IPS DF 6.9 (cell line): ENCODE results near the gene SLC29A1.
A peak's percentile ranks its signal among the peaks of the same experiment; 100 is the strongest.

Source experiments
- DNase-seq: peaks from one replicate; pipeline ENCODE4 v3.0.0-alpha.2; 2013; ENCODE audit warnings: low read depth, low spot score
- H3K27ac ChIP-seq: one replicate; pipeline ENCODE4 v1.5.1; 2013; ENCODE audit warnings: low read length, control low read depth
- H3K27me3 ChIP-seq: 2 replicates; pipeline ENCODE4 v1.6.1; 2013; ENCODE audit warnings: mild to moderate bottlenecking, low read length; ENCODE audit not compliant: control insufficient read depth, insufficient read depth
- H3K36me3 ChIP-seq: 2 replicates; pipeline ENCODE4 v1.6.1; 2013; ENCODE audit warnings: low read length; ENCODE audit not compliant: control insufficient read depth, insufficient read depth
- H3K4me1 ChIP-seq: 2 replicates; pipeline ENCODE4 v1.6.1; 2013; ENCODE audit warnings: low read length; ENCODE audit not compliant: control insufficient read depth, insufficient read depth
- H3K4me3 ChIP-seq: 2 replicates; pipeline ENCODE4 v1.5.1; 2013; ENCODE audit warnings: mild to moderate bottlenecking, low read length
- H3K9me3 ChIP-seq: 2 replicates; pipeline ENCODE4 v1.6.1; 2013; ENCODE audit warnings: low read length, inconsistent platforms; ENCODE audit not compliant: control insufficient read depth, insufficient read depth
- WGBS: extraction: QIAGEN DNeasy Blood & Tissue Kit; methylation state at CpG from one replicate; pipeline ENCODE4 v1.1.7; 2013; ENCODE audit warnings: mixed read lengths, missing lambda C conversion rate; ENCODE audit not compliant: insufficient read length, insufficient coverage; 5-methylcytosine and 5-hydroxymethylcytosine counted together

Gene SLC29A1

DNA sequence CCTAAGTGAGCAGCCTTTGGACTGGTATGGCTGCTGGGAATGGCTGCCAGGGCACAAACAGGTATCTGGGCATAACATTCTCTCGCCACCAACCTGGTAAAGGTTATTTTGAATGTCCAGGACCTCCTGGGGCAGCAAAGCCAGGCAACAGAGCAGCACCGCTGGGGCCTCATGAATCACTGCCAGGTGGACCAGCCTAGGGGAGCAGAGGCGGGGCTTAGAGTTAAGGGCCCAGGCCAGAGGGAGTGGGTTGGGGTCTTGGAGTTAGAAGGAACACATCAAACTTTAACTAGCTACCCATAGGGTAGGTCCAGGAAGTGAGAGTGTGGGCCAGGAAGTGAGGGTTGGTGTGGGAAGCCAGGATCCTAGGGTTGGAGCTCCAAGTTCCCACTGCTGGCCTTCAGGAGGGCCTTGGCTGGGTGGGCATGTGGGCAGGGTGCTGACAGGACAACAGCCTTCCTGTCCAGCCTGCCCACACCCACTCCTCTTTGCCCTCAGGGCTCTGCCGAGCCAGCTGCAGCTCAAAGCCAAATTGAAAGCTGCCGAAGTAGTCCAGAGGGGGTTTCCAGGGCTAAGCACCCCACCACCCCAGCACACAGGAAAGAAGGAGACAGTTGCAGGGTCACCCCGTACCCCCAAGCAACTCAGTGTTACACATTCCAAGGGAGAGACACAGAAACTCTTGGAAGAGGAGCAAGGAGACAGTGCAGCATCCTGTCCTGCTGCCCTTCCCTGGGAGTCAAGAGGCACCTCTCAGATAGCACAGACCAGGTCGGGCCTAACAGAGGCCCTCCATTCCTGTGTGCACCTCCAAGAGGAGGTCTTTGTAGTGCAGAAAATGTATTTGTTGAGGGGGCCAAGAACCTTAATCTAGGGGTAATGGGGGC, 39.3 kb downstream of the SLC29A1 start:
- H3K27ac ChIP-seq = no peak overlapping the region
- H3K4me3 ChIP-seq = no peak overlapping the region
- peaks cover 8% of the 10 kb centered on the region; the same call in 1 of the 2 replicates for H3K4me1 ChIP-seq

DNA sequence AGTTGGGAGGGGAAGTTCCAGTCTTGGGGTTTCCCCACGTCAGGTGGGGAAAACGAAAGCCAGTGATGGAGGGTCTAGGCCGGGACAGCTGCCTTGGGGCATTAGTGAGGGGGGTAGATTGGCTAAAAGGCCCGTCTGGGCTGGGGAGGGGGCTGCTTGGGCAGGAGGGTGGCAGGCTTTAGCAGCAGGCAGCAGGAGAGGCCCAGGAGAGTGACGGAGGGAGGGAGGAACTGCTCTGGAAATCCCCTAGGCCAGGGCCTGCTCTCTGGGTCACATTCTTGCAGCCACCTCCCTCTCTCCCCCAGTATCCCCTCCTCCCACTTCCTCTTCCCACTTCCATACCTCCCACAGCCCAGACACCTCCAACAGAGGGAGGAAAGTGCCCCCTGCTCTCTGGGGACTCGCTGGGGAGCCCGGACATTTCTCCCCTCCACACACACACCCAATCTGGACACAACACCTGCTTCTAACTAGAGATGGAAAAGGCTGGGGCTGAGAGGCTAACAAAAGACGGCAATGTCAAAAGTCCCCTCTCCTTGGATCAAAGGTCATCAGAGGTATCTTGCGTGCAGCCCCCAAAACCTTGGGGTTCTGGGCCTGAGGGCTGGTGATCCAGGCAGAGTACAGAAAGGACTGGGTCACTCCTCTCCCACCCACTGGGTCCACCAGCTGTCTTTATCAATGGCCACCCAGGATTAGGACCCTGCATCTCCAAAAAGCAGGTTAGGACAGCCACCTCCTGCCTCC, 40.1 kb downstream of the SLC29A1 start:
- H3K4me1 ChIP-seq = peaks cover 11% of the 10 kb centered on the region; the same call in 1 of the 2 replicates
- H3K36me3 ChIP-seq = no peaks in the 10 kb centered on the region
- no peak overlapping the region for H3K4me3 ChIP-seq
- WGBS = no CpG with 5 or more reads among the region's 9 CpGs
- no peaks in the 10 kb centered on the region for H3K9me3 ChIP-seq
- no peak overlapping the region for H3K27ac ChIP-seq
- DNase-seq = no peak
- no peaks in the 10 kb centered on the region for H3K27me3 ChIP-seq

More for the DNA sequence above, 39.3 kb downstream of the SLC29A1 start:
- Histone ChIP-seq H3K36me3 (no peaks in the 10 kb centered on the region), H3K9me3 (no peaks in the 10 kb centered on the region), H3K27me3 (no peaks in the 10 kb centered on the region)
- no peak for DNase-seq
- WGBS = no CpG with 5 or more reads among the region's 7 CpGs

DNA sequence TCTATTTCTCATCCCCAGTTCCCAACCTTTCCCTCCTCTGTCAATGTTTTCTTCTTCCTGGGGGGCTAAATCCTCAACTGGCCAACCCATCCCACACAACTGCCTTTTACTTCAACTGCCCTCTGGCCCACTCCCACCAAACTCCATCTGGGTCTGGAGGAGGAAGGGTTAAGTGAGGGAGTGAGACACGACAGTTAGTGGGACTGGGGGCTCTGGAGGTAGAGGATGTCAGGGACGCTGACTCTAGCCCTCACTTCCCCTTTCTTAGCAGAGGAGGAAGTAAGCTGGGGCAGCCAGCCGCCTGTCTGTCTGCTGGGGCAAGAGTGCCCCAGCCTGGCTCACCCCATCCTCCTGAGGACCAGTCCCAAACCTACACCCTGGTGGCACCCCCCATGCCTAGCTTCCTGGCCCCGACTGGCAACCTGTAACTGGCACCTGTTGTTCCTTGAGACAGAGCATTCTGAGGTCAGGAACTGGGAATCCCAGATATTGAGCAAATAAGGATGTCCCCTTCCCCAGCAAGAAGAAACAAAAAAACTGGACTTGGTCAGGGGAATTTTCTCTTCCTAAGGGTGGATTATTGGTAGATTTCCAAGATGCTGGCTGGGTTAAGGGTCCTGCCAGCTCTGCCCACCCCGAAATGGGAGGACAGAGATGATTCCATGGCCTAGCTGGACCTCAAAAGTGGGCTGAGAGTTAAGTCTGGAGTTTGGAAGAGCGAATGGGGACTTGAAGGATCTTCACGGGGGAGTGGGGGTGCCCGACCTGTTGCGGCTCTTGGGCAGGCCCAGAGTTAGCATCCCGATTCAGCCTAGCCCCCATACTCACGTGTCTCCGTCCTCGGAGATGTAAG, 41.0 kb downstream of the SLC29A1 start:
- no peaks in the 10 kb centered on the region for H3K36me3 ChIP-seq

GRCh38 chr6:44265007-44265721, 41.8 kb downstream of the SLC29A1 start, which contains the start of gene NFKBIE:
Gene NFKBIE, minus strand, starts transcription at chr6:44265551. Its CDS starts 205 bp downstream, at chr6:44265346.
- peak within 1 kb of the TSS; percentile 68 for H3K4me3 ChIP-seq
- H3K27ac ChIP-seq = no peak within 1 kb of the TSS
- no CpG with 5 or more reads among the region's 72 CpGs for WGBS
- no peaks in the 10 kb centered on the region; the same call in 1 of the 2 replicates for H3K27me3 ChIP-seq
- H3K4me1 ChIP-seq = peaks cover 12% of the 10 kb centered on the region; the same call in 1 of the 2 replicates
- no peak for DNase-seq
- no peaks in the 10 kb centered on the region for H3K9me3 ChIP-seq
- H3K36me3 ChIP-seq = no peaks in the 10 kb centered on the region

More for the DNA sequence above, 41.0 kb downstream of the SLC29A1 start:
- WGBS = no CpG with 5 or more reads among the region's 13 CpGs
- no peaks in the 10 kb centered on the region for H3K27me3 ChIP-seq
- no peak overlapping the region for H3K27ac ChIP-seq
- peak overlapping the region; percentile 68; the same call in 1 of the 2 replicates for H3K4me3 ChIP-seq
- no peaks in the 10 kb centered on the region for H3K9me3 ChIP-seq
- no peak for DNase-seq
- H3K4me1 ChIP-seq = peaks cover 12% of the 10 kb centered on the region; the same call in 1 of the 2 replicates

GRCh38 chr6:44265722-44266233, 42.4 kb downstream of the SLC29A1 start:
- 100% methylated on average over 1 of the region's 17 CpGs for WGBS
- Histone ChIP-seq H3K4me1 (peaks cover 12% of the 10 kb centered on the region; the same call in 1 of the 2 replicates), H3K27ac (no peak overlapping the region), H3K9me3 (no peaks in the 10 kb centered on the region), H3K4me3 (no peak overlapping the region), H3K36me3 (no peaks in the 10 kb centered on the region), H3K27me3 (no peaks in the 10 kb centered on the region; the same call in 1 of the 2 replicates)
- no peak for DNase-seq

DNA sequence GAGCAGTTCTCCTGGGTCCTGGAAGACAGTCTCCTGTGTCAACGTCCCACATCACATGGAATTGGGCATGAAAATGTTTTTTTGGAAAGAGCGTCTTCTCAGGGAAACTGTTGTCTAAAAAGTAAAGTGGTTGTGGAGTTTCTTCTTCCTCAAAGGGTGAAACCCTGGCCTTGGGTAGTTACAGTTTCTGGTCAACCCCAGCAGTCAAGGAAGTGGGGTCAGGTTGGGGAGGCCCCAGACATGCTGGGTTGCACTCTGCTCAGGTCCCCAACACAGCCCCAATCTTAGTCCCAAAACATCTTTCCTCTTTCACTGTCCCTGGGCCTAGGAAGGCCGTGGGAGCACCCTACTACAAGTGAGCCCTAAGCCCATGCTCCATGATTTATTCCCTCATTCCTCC, 43.0 kb downstream of the SLC29A1 start:
- Histone ChIP-seq H3K4me3 (no peak overlapping the region), H3K27ac (no peak overlapping the region), H3K36me3 (no peaks in the 10 kb centered on the region), H3K4me1 (peaks cover 13% of the 10 kb centered on the region; the same call in 1 of the 2 replicates), H3K9me3 (no peaks in the 10 kb centered on the region), H3K27me3 (no peaks in the 10 kb centered on the region; the same call in 1 of the 2 replicates)
- WGBS = no CpG with 5 or more reads among the region's 3 CpGs
- DNase-seq = no peak

- no peak overlapping the region for H3K27ac ChIP-seq
- no peak for DNase-seq
- H3K4me3 ChIP-seq = no peak overlapping the region
- H3K36me3 ChIP-seq = no peaks in the 10 kb centered on the region
- H3K4me1 ChIP-seq = peaks cover 15% of the 10 kb centered on the region; the same call in 1 of the 2 replicates
- H3K27me3 ChIP-seq = no peaks in the 10 kb centered on the region; the same call in 1 of the 2 replicates
- H3K9me3 ChIP-seq = no peaks in the 10 kb centered on the region
- no CpG with 5 or more reads among the region's 10 CpGs for WGBS
Observed at GRCh38 chr6:44267252-44267651, 43.9 kb downstream of the SLC29A1 start.

- no peaks in the 10 kb centered on the region for H3K36me3 ChIP-seq
- H3K4me3 ChIP-seq = no peak overlapping the region
- H3K27ac ChIP-seq = no peak overlapping the region
- H3K27me3 ChIP-seq = no peaks in the 10 kb centered on the region; the same call in 1 of the 2 replicates
- H3K9me3 ChIP-seq = no peaks in the 10 kb centered on the region
- peaks cover 15% of the 10 kb centered on the region; the same call in 1 of the 2 replicates for H3K4me1 ChIP-seq
- DNase-seq = peak; percentile 84
- no CpG with 5 or more reads among the region's 5 CpGs for WGBS
Observed at GRCh38 chr6:44268095-44268628, 44.8 kb downstream of the SLC29A1 start.
